CD4-positive, alpha-beta T cell treated with Interleukin-6 for 4 hours (primary cell): ENCODE measurements around the gene PTTG1.

Experiments used
- DNase-seq: peaks from one replicate; pipeline ENCODE4 v3.0.0-alpha.2; 2020; ENCODE audit warnings: mixed read lengths

PTTG1 gene

DNA sequence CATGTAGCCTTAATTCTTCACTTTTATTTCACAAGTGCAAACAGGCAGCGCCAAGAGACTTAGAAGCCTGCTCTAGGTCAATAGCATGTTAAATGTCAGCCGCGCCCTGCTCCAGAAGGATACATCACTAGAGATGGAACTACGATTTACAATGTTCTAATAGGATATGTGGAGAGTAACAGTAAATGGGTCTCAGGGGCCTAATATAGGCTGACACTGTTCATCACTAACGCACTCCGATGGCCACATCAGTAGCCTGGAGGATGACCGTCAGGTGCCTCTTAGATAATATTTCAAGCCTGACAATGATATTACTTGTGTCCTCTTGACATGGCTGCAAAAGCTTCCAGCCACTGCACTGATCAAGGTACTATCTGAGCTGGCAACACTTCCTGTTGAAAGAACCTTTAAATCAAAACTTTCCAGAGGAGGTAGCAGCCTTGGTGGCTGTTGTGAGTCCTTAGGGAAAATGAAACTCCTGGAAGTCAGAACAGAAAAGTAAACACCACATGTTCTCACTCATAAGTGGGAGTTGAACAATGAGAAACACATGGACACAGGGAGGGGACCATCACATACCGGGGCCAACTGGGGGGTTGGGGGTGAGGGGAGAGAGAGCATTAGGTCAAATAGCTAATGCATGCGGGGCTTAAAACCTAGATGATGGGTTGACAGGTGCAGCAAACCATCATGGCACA, 35.0 kb downstream of the PTTG1 start:
- no peak for DNase-seq

DNA sequence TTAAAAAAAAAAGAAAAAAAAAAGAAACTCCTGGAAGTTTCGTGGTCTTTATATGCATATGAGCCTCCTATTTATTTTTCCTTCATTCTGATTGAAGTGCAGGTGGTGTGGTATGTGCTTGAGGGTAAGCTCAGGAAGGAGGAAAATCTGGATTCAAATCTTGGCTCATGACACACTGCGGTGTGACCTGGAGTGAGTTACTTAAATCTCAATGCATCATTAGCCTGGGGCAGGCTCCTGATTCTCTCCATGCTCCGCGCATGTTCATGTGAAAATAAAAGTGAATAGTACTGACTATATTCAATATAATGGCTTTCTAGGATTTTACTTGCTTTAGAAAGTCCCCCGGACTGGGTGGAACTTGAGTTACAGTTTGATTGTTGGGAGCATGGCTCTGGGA, 35.6 kb downstream of the PTTG1 start:
- DNase-seq, result no peak

GRCh38 chr5:160458806-160459800, 37.4 kb downstream of the PTTG1 start:
- DNase-seq, result no peak

GRCh38 chr5:160460377-160461049, 38.9 kb downstream of the PTTG1 start:
- no peak for DNase-seq

- no peak for DNase-seq
Observed at GRCh38 chr5:160461378-160461777, 39.7 kb downstream of the PTTG1 start.

DNA sequence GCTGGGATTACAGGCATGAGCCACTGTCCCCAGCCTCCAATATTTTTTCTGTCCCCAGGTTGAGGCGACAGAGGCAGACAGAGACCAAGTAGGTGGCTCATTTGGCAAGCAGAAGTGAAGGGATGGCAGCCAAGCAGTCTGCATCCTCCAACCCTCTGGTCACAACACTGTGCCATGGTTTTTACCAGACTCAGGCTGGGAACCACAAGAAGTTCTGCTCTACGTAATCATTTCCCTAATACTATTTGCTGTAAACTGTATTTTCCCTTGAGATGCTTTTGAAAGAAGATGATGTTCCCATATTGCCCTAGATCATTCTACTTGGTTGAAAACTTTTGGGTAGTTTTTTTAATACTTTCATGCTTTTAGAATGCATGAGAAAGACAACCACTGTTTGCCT, 40.5 kb downstream of the PTTG1 start:
- no peak for DNase-seq

GRCh38 chr5:160463227-160463626, 41.6 kb downstream of the PTTG1 start:
- no peak for DNase-seq

DNA sequence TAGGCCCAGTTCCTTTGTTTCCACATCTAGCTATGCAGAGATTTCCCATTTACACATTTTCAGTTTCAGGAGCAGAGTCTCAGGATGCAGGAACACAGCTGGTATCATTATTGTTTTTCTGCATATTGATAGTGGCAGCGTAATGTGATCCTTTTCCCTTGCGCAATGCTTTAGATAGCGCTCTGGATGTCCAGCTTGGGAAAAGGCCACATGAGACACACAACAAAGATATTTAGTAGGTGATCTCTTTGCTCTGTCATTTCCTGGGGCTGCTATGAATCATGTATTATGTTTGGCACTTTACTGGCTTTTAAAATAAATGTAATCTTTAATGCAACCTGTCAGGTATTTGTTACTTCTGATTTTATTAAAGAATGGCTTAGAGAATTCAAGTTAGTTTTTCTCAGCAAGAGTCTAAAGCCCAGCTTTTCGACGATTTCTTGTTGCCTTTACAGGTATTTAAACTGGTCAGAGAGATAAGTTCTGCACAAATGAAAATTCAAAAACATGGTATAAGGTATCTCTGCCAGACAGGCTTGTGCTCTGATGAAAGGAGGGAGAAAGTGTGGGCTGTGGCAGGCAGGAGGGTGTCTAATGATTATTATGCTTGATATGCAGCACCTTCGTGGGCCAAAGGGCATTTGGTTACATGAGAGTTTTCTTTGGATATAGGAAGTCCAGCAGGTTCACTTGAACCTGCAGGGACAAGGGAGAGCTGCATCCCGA, 42.2 kb downstream of the PTTG1 start:
- no peak for DNase-seq

DNA sequence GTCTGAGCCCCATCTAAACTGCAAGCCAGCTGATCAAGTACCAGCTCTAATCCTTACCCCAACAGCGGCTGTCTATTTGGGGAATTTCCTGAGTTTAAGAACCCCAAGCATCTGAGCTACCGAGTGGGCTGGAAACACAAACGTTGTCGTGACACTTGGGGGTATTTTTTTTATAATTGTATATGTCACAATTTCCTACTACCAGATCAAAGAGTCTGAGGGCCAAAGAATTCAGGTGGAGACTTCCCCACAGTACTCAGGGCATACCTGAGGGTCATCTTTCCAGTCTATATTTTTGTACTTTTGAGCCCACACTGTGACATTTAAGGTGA, 42.8 kb downstream of the PTTG1 start:
- DNase-seq, result no peak

GRCh38 chr5:160466116-160466515, 44.5 kb downstream of the PTTG1 start:
- no peak for DNase-seq

GRCh38 chr5:160466889-160467554, 45.4 kb downstream of the PTTG1 start:
- no peak for DNase-seq

DNA sequence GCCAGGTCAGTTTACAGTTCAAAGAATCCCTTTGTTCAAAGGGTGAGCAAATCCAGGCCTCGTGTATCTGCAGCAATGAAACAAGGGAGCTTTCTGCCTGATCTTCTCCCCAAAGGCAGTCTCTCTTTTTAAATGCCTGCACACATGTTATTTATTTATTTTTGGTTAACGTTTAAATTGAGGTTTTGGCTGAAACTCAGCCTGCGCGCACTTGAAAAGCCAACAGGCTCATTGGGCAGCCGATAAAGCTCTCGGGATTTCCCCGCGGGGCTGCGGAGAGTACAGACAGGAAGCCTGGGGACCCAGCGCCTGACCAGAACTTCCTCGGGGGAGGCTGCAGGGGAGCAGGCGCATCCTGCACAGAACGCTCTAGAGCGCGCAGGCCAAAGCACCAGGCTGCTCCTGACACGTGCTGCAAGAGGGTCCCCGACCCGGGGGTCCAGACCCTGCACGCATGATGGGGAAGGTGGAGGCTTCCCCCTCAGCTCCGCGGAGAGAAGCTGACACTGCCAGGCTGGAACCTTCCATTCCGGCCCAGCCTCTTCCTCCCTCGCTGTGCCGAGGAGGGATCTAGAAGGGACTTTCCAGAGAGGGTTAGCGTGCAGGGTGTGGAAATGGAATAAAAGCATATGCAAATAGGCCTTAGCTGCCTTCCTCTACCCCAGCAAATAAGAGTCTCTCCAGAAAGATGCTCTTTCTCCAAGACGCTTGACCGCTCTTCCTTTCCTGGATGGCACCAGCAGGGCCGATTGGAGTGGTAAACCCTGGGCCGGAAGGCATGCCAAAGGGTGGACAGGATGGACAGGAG, 46.1 kb downstream of the PTTG1 start:
- DNase-seq, result peak; percentile 77

- no peak for DNase-seq
Observed at GRCh38 chr5:160468363-160468975, 46.8 kb downstream of the PTTG1 start.

DNA sequence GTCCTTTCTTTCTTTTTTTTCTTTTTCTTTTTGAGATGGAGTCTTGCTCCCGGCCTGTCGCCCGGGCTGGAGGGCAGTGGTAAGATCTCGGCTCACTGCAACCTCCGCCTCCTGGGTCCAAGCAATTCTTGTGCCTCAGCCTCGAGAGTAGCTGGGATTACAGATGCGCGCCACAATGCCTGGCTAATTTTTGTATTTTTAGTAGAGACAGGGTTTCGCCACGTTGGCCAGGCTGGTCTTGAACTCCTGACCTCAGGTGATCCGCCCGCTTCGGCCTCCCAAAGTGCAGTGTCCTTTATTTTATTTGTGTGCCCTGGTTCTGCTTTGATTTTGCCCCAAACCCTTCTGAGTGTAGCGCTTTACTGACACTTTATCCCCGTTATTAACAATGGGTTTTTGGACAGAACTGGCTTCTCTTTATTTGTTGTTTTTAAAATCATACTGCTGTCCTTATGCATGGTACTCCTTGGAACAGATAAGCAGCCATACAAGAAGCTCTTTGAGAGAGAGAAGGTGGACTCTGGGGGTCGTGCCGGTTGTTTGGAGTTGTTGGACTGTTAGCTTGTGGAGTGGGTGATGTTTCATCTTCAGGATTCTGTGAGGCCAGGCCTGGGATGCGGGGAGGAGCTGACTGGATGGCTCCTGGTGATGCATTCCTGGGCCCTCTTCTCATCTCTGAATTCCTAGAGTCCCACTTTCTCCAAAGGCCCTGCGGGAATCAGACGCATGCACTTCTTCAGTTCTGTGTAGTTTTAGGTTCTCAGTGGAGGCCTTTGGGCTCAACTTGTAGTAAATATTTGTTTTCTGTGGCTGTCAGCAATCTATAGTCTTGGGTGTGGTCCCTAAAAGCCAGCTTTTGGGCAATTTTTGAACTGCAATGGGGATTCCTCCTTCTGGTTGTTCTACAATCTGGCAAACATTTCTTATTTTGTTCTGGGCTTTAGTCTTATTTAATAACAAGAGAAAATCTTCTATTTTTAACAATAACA, 47.8 kb downstream of the PTTG1 start:
- DNase-seq, result no peak

DNA sequence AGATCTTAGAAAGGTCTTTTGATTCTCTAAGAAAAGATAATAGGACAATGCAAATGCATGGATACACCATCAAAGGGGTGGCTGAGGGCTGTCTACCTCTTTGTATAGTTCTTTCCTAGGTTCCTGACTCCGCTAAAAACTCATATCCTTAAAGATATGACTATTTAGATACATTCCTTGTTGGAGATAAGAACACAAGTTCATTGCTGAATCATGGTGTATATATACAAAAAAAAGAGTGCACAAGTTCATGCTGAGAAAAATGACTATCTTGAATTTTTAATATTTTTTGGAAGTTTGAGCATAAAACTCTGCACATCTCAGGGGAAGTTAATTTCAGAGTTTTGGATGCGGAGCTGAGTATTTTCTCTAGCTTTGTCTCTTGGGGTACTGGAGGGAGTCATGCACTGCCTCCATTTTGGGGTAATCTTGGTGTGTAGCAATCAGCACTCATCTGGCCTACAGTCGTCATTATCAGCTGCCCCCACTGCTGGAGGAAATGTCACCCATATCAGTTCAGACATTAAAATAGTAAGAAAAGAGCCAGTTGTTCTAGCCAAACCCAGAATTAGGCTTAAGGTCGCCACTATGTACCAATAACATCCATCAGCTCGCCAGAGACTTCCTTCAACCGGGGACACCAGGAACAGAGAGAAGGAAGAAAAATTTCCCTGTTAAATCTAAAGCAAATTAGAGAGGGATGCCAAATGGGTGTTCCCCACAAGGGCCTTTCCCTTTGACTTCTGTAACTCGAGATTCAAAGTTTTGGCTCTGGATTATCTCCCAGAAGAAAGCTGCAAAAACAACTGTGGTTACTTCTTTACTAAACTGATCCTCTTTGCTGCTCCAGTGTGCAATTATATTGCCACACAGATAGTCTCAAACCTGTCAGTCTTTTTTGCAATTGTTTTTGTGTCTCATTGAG, 49.0 kb downstream of the PTTG1 start:
- DNase-seq, result no peak

DNA sequence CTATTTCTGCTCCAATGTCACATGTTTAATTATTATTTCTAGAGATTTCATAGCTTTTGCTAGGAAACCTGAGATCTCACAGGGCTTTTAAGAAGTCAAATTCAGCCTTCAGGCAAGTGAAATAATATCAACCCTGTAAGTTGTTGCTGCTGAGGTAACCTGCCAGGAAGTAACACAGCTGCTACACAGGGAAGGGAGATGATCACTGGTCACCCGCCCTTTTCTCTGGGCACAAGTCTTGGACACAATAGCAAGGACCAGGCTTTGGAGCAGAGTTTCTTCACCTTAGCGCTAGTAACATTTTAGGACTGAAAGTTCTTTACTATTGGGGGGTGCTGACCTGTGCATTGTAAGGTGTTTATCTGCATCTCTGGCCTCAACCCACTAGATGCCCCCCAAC, 50.1 kb downstream of the PTTG1 start:
- DNase-seq, result no peak

DNA sequence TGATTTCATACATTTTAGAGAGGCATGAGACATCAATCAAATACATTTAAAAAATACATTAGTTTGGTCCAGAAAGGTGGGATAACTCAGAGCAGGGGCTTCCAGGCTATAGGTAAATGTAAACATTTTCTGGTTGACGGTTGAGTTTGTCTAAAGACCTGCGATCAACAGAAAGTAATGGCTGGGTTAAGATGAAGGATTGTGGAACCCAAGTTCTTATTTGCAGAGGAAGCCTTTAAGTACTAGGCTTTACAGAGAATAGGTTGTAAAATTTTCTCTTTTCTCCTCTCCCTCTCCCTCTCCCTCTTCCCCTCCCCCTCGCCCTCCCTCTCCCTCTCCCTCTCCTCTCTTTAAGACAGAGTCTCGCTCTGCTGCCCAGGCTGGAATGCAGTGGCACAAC, 50.8 kb downstream of the PTTG1 start:
- DNase-seq, result no peak

- DNase-seq, result no peak
Observed at GRCh38 chr5:160473681-160474080, 52.0 kb downstream of the PTTG1 start.

DNA sequence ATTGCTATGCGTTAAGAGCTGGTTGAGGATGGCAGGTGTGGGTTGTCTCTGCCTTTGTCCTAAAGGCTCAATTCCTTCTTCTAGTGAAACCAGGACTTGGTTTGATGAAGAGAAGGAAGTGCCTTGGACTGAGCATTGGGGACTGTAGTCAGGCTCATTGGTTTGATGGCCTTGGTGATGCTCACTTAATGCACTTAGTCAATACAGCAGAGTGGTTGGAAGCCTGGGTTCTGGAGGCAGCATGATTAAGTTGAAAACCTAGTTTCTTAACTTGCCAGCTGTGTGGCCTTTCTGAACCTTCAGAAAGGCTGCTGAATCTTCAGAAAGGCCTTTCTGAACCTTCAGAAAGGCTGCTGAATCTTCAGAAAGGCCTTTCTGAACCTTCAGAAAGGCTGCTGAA, 52.4 kb downstream of the PTTG1 start:
- DNase-seq, result no peak
